ENCODE data around the gene CKS1B.

DNA sequence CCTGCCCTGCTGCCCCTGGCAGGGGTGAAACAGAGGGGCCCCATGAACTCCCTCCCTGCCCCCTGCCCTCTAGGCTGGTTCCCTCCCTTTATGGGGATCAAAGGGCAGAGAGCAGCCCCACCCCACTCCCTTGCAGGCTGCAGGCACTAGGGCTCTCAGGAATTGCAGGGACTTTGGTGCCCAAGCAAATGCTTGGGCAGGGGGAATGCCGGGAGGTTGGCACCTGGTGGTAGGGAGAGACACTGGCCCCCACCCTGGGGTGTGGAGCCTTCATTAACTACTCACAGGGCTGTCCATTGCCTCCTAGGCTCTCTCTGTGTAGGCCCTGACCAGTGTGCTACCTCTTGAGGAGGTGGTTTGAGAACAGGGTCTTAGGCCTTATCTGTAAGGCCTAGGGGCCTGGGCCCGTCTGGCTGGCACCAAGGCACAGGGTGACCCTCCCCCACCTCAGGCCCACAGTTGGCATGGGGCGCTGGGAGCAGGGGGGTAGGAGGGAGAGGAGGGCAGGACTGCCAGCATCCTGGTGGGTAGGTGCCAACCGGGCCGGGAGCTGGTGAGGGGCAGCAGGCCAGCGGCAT, 32.9 kb downstream of the CKS1B start:
- TF ChIP-seq, protein P1, sequence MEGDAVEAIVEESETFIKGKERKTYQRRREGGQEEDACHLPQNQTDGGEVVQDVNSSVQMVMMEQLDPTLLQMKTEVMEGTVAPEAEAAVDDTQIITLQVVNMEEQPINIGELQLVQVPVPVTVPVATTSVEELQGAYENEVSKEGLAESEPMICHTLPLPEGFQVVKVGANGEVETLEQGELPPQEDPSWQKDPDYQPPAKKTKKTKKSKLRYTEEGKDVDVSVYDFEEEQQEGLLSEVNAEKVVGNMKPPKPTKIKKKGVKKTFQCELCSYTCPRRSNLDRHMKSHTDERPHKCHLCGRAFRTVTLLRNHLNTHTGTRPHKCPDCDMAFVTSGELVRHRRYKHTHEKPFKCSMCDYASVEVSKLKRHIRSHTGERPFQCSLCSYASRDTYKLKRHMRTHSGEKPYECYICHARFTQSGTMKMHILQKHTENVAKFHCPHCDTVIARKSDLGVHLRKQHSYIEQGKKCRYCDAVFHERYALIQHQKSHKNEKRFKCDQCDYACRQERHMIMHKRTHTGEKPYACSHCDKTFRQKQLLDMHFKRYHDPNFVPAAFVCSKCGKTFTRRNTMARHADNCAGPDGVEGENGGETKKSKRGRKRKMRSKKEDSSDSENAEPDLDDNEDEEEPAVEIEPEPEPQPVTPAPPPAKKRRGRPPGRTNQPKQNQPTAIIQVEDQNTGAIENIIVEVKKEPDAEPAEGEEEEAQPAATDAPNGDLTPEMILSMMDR (IDR thresholded peaks at IDR 0.05 in 8 of 11, conservative IDR thresholded peaks at IDR 0.05 in 3 of 11): no peak
- no peak for TF ChIP-seq POLR2A (IDR thresholded peaks at IDR 0.05)

Measured in spleen (tissue), 7 donors.